HG03460 (cell line): ENCODE measurements around the gene CMSS1.
A peak's percentile ranks its signal among the peaks of the same experiment; 100 is the strongest.

Source experiments
- ATAC-seq: cut with Tn5 transposase; IDR thresholded peaks from one replicate; pipeline ENCODE4 v1.9.1; 2021; ENCODE audit not compliant: unreplicated experiment

CMSS1 gene

GRCh38 chr3:99874237-99875002, 56.8 kb downstream of the CMSS1 start:
- ATAC-seq: no peak

GRCh38 chr3:99875581-99875928, 57.9 kb downstream of the CMSS1 start:
- no peak for ATAC-seq

GRCh38 chr3:99875929-99876841, 58.5 kb downstream of the CMSS1 start:
- peak; percentile 74 for ATAC-seq

- ATAC-seq: no peak
Observed at GRCh38 chr3:99877031-99877579, 59.4 kb downstream of the CMSS1 start.

- ATAC-seq: peak; percentile 38
Observed at GRCh38 chr3:99878005-99878404, 60.3 kb downstream of the CMSS1 start.

GRCh38 chr3:99879275-99879674, 61.6 kb downstream of the CMSS1 start:
- no peak for ATAC-seq

GRCh38 chr3:99881121-99881524, 63.5 kb downstream of the CMSS1 start:
- no peak for ATAC-seq

GRCh38 chr3:99882436-99883137, 64.9 kb downstream of the CMSS1 start:
- ATAC-seq: no peak

GRCh38 chr3:99883138-99883461, 65.4 kb downstream of the CMSS1 start:
- no peak for ATAC-seq

- ATAC-seq: no peak
Observed at GRCh38 chr3:99883693-99884092, 66.0 kb downstream of the CMSS1 start.

- no peak for ATAC-seq
Observed at GRCh38 chr3:99884484-99884883, 66.8 kb downstream of the CMSS1 start.

GRCh38 chr3:99885085-99885484, 67.4 kb downstream of the CMSS1 start:
- no peak for ATAC-seq

GRCh38 chr3:99885851-99886250, 68.2 kb downstream of the CMSS1 start:
- no peak for ATAC-seq

GRCh38 chr3:99891610-99892285, 74.1 kb downstream of the CMSS1 start:
- ATAC-seq: no peak

- ATAC-seq: no peak
Observed at GRCh38 chr3:99892332-99892731, 74.7 kb downstream of the CMSS1 start.

GRCh38 chr3:99895131-99895696, 77.6 kb downstream of the CMSS1 start:
- ATAC-seq: no peak

- no peak for ATAC-seq
Observed at GRCh38 chr3:99895703-99896441, 78.2 kb downstream of the CMSS1 start.

- no peak for ATAC-seq
Observed at GRCh38 chr3:99896482-99896881, 78.8 kb downstream of the CMSS1 start.

GRCh38 chr3:99899603-99900002, 81.9 kb downstream of the CMSS1 start:
- ATAC-seq: no peak

- no peak for ATAC-seq
Observed at GRCh38 chr3:99900248-99900647, 82.6 kb downstream of the CMSS1 start.
